Measurements from ENCODE around the gene SRSF7.
"Not testable (repeated sequence)": the region's sequence is repeated elsewhere in the genome, so short reads cannot be mapped to it uniquely, and the experiment has no call there.

The SRSF7 gene
- 321 to 1,737 (median 540) reads per million in 9 experiments for total RNA-seq

- Mint-ChIP-seq H3K4me1 (ENCODE audit: low read depth in 2 of 2) (peaks cover 47 to 60% of the 10 kb centered on the region in 2 donors), H3K27me3 (no peaks in the 10 kb centered on the region), H3K36me3 (ENCODE audit: insufficient read depth) (peaks cover 62% of the 10 kb centered on the region), H3K4me3 (peak within 1 kb of the TSS; percentile 96 to 99), H3K9me3 (no peaks in the 10 kb centered on the region), H3K27ac (peak within 1 kb of the TSS; percentile 100)
- DNase-seq (peak; percentile 94 to 98 (median 97)), ATAC-seq (replicated peaks) (peak; percentile 74)
Observed at GRCh38 chr2:38750891-38751595, at the start of gene SRSF7. SRSF7 (minus strand) TSS chr2:38751361; CDS start chr2:38751256, 105 bp downstream.

DNA sequence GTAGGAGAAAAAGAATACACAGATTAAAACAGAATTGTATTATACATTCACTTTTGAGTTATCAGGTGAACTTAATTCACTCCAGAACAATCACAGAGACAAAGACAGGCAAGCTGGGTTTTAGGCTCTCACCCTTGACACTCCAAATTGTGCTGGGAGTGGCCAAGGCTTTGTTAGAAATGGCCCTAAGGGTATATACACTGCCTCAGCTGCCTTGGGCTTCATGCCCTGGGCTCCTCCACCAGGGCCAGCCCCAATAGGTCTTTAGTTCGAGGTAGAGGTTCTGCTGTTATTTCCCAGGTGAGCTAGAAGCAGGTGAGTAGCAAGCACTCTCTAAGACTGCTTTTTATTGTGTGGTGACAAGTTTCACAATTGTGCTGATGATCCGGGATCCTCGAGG, 46.8 kb upstream of the SRSF7 start:
- Mint-ChIP-seq H3K27me3 (no peaks in the 10 kb centered on the region), H3K4me3 (no peak overlapping the region), H3K9me3 (no peaks in the 10 kb centered on the region), H3K36me3 (ENCODE audit: insufficient read depth) (peaks cover 15% of the 10 kb centered on the region), H3K4me1 (ENCODE audit: low read depth in 2 of 2) (no peaks in the 10 kb centered on the region), H3K27ac (no peak overlapping the region)
- DNase-seq (no peak), ATAC-seq (replicated peaks) (no peak)

DNA sequence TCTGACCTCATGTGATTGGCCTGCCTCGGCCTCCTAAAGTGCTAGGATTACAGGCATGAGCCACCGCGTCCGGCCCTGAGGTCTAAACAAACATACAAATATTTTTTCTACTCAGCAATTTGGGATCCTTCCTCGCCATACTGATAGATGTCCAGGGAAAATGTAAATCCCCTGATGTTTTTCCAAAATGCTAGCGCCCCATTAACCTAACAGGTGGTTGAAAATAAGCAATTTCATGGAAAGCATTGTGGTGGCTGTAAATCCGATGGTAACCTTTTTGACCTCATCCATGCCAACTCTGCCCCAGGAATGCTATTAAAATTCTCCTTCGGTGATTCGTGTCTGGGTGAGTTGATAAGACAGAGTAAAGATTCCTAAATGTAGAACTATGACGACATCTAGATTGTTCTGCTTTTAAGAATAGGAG, 46.1 kb upstream of the SRSF7 start:
- no peak overlapping the region for H3K4me3 Mint-ChIP-seq
- DNase-seq (no peak), ATAC-seq (replicated peaks) (no peak)
- H3K9me3 Mint-ChIP-seq = no peaks in the 10 kb centered on the region
- H3K36me3 Mint-ChIP-seq (ENCODE audit: insufficient read depth) = peaks cover 14% of the 10 kb centered on the region
- no peaks in the 10 kb centered on the region for H3K27me3 Mint-ChIP-seq
- H3K4me1 Mint-ChIP-seq (ENCODE audit: low read depth in 2 of 2) = no peaks in the 10 kb centered on the region
- H3K27ac Mint-ChIP-seq = no peak overlapping the region

DNA sequence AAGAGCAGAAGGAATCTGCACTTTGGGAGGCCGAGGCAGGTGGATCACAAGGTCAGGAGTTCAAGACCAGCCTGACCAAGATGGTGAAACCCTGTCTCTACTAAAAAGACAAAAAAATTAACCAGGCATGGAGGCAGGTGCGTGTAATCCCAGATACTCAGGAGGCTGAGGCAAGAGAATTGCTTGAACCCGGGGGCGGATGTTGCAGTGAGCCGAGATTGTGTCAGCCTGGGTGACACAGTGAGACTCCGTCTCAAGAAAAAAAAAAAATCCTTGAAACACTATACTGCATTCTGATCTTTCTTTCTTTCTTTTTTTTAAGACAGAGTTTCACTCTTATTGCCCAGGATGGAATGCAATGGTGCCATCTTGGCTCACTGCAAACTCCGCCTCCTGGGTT, 43.9 kb upstream of the SRSF7 start:
- ATAC-seq (replicated peaks); DNase-seq; H3K4me1 Mint-ChIP-seq (ENCODE audit: low read depth in 2 of 2); H3K27me3 Mint-ChIP-seq; H3K27ac Mint-ChIP-seq; H3K9me3 Mint-ChIP-seq; H3K4me3 Mint-ChIP-seq; H3K36me3 Mint-ChIP-seq (ENCODE audit: insufficient read depth): not testable (repeated sequence)

GRCh38 chr2:38794235-38794946, 43.2 kb upstream of the SRSF7 start:
- H3K36me3 Mint-ChIP-seq (ENCODE audit: insufficient read depth) = peaks cover 6% of the 10 kb centered on the region

DNA sequence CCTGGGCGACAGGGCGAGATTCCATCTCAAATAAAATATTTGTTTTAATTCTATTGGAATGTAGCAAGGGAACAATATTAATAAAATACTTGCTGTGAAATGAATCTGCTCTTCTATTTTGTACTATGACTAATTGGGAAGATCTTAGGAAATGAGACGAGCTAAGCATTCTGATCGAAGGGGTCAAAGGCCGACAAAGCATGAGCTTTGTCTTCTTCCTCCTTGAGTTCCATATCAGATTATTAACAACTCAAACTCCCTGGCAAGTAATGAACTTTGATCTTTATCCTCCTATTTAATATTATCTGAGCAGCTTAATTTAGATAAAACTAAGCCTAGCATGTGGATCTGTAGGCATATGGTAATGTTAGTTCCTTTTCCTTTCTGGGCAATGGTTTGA, 42.4 kb upstream of the SRSF7 start:
- Mint-ChIP-seq H3K4me1 (ENCODE audit: low read depth in 2 of 2) (no peaks in the 10 kb centered on the region), H3K27ac (no peak overlapping the region), H3K9me3 (no peaks in the 10 kb centered on the region), H3K4me3 (no peak overlapping the region), H3K27me3 (no peaks in the 10 kb centered on the region), H3K36me3 (ENCODE audit: insufficient read depth) (peaks cover 8% of the 10 kb centered on the region)
- ATAC-seq (replicated peaks) (no peak), DNase-seq (no peak)

More at GRCh38 chr2:38794235-38794946, 43.2 kb upstream of the SRSF7 start:
- no peak for DNase-seq
- Mint-ChIP-seq H3K27ac (no peak overlapping the region), H3K4me3 (no peak overlapping the region), H3K9me3 (no peaks in the 10 kb centered on the region), H3K4me1 (ENCODE audit: low read depth in 2 of 2) (no peaks in the 10 kb centered on the region), H3K27me3 (no peaks in the 10 kb centered on the region)
- ATAC-seq (replicated peaks) = no peak

- Mint-ChIP-seq H3K4me3 (no peak overlapping the region), H3K27ac (no peak overlapping the region), H3K9me3 (no peaks in the 10 kb centered on the region), H3K27me3 (no peaks in the 10 kb centered on the region), H3K4me1 (ENCODE audit: low read depth in 2 of 2) (no peaks in the 10 kb centered on the region), H3K36me3 (ENCODE audit: insufficient read depth) (peaks cover 6% of the 10 kb centered on the region)
- DNase-seq (no peak), ATAC-seq (replicated peaks) (no peak)
Observed at GRCh38 chr2:38792751-38793150, 41.6 kb upstream of the SRSF7 start.

- not testable (repeated sequence) for H3K27ac Mint-ChIP-seq; DNase-seq; H3K4me3 Mint-ChIP-seq; ATAC-seq (replicated peaks); H3K9me3 Mint-ChIP-seq; H3K4me1 Mint-ChIP-seq (ENCODE audit: low read depth in 2 of 2); H3K27me3 Mint-ChIP-seq; H3K36me3 Mint-ChIP-seq (ENCODE audit: insufficient read depth)
Observed at GRCh38 chr2:38792321-38792720, 41.2 kb upstream of the SRSF7 start.

GRCh38 chr2:38791744-38792143, 40.6 kb upstream of the SRSF7 start:
- no peak overlapping the region for H3K27ac Mint-ChIP-seq
- DNase-seq = no peak
- H3K4me3 Mint-ChIP-seq = no peak overlapping the region
- H3K27me3 Mint-ChIP-seq = no peaks in the 10 kb centered on the region
- no peaks in the 10 kb centered on the region for H3K4me1 Mint-ChIP-seq (ENCODE audit: low read depth in 2 of 2)
- no peak for ATAC-seq (replicated peaks)
- no peaks in the 10 kb centered on the region for H3K9me3 Mint-ChIP-seq
- H3K36me3 Mint-ChIP-seq (ENCODE audit: insufficient read depth) = peaks cover 4% of the 10 kb centered on the region

DNA sequence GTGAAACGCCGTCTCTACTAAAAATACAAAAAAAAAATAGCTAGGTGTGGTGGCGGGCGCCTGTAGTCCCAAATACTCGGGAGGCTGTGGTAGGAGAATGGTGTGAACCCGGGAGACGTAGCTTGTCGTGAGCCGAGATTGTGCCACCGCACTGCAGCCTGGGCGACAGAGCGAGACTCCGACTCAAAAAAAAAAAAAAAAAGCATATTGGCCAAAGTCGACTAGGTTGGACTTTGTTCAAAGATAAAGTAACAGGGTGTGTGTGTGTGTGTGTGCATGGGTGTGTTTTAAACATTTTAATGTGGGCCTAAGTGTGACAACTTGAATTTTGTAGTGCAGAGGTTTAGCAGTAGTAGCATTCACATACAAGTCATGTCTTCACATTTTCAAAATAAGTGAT, 38.5 kb upstream of the SRSF7 start:
- Mint-ChIP-seq H3K27ac (no peak overlapping the region), H3K4me1 (ENCODE audit: low read depth in 2 of 2) (no peaks in the 10 kb centered on the region), H3K9me3 (no peaks in the 10 kb centered on the region), H3K27me3 (no peaks in the 10 kb centered on the region), H3K36me3 (ENCODE audit: insufficient read depth) (peaks cover 4% of the 10 kb centered on the region), H3K4me3 (no peak overlapping the region)
- no peak for DNase-seq
- ATAC-seq (replicated peaks) = no peak

DNA sequence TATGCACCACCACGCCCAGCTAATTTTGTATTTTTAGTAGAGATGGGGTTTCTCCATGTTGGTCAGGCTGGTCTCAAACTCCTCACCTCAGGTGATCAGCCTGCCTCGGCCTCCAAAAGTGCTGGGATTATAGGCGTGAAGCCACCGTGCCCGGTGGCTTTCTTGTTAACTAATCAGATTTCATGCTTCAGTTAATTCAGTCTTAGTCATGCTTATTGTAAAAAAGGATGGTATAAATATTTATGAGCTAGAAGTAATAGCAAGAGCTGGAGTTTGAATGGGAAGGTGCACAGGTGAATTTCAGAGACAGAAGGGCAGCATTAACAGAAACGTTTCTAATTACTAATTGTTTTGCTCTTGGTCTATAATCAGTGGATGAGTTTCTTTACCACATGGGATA, 37.1 kb upstream of the SRSF7 start:
- no peaks in the 10 kb centered on the region for H3K4me1 Mint-ChIP-seq (ENCODE audit: low read depth in 2 of 2)
- no peak for ATAC-seq (replicated peaks)

DNA sequence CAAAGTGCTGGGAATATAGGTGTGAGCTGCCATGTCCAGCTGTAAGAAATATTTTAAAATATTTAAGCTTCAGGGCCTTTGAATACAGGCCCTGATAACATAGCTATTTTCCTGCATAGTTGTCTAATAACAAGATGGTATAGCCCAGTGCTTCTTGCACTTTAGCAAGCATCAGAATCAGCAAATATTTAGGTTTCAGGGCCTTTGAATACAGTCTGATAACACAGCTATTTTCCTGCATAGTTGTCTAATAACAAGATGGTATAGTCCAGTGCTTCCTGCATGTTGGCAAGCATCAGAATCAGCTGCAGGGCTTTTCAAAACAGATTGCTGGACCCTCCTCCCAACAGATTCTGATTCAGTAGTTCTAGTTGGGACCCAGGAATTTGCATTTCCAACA, 32.4 kb upstream of the SRSF7 start:
- ATAC-seq (replicated peaks) (no peak), DNase-seq (no peak)
- peaks cover 27% of the 10 kb centered on the region for H3K36me3 Mint-ChIP-seq (ENCODE audit: insufficient read depth)
- no peaks in the 10 kb centered on the region for H3K27me3 Mint-ChIP-seq
- no peaks in the 10 kb centered on the region for H3K9me3 Mint-ChIP-seq
- H3K4me3 Mint-ChIP-seq = no peak overlapping the region
- H3K4me1 Mint-ChIP-seq (ENCODE audit: low read depth in 2 of 2) = no peaks in the 10 kb centered on the region
- no peak overlapping the region for H3K27ac Mint-ChIP-seq

More for the DNA sequence above, 37.1 kb upstream of the SRSF7 start:
- Mint-ChIP-seq H3K27ac (no peak overlapping the region), H3K4me3 (no peak overlapping the region), H3K27me3 (no peaks in the 10 kb centered on the region), H3K9me3 (no peaks in the 10 kb centered on the region), H3K36me3 (ENCODE audit: insufficient read depth) (peaks cover 4% of the 10 kb centered on the region)
- DNase-seq = no peak

- Mint-ChIP-seq H3K27me3 (peaks cover 18 to 27% of the 10 kb centered on the region in 2 donors), H3K9me3 (no peaks in the 10 kb centered on the region), H3K4me3 (peak overlapping the region; percentile 100), H3K27ac (peak overlapping the region; percentile 98 to 99), H3K4me1 (ENCODE audit: low read depth in 2 of 2) (peaks cover 6 to 7% of the 10 kb centered on the region in 2 donors), H3K36me3 (ENCODE audit: insufficient read depth) (peaks cover 29% of the 10 kb centered on the region)
- no peak for ATAC-seq (replicated peaks)
- DNase-seq = no peak
Observed at GRCh38 chr2:38778687-38779082, 27.5 kb upstream of the SRSF7 start.

DNA sequence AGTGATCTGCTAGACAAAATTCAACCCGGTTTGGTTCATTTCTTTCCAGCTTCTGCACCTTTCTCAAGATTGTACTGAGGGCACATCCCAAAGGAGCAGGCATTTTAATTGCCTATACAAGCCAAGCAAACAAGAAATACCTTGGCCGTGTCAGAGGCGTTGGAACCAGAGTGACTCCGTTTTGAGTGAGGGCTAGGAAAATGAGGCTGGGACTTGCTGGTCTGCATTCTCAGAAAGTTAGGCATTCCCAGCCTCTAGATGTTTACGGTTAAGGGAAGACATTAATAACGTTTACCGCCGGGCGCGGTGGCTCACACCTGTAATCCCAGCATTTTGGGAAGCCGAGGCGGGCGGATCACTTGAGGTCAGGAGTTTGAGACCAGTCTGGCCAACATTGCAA, 25.4 kb upstream of the SRSF7 start:
- peaks cover 6 to 7% of the 10 kb centered on the region in 2 donors for H3K4me1 Mint-ChIP-seq (ENCODE audit: low read depth in 2 of 2)
- H3K27ac Mint-ChIP-seq = no peak overlapping the region
- ATAC-seq (replicated peaks) (no peak), DNase-seq (no peak)
- H3K36me3 Mint-ChIP-seq (ENCODE audit: insufficient read depth) = peaks cover 12% of the 10 kb centered on the region
- H3K4me3 Mint-ChIP-seq = peak overlapping the region in 1 of 2 donors; percentile 19
- no peaks in the 10 kb centered on the region for H3K9me3 Mint-ChIP-seq
- peaks cover 18 to 27% of the 10 kb centered on the region in 2 donors for H3K27me3 Mint-ChIP-seq
